Astrocyte (in vitro differentiated cells and primary cell): ENCODE measurements around the gene ZC3H12C.

Source experiments
- CTCF ChIP-seq: IDR thresholded peaks from 2 replicates; pipeline ENCODE4 v1.5.1; 2011; ENCODE audit warnings: low read depth, mild to moderate bottlenecking, inconsistent platforms, low read length, moderate library complexity; ENCODE audit not compliant: insufficient read depth
- EZH2 ChIP-seq: IDR thresholded peaks from 2 replicates; pipeline ENCODE4 v1.6.1; 2012; ENCODE audit warnings: mild to moderate bottlenecking, low read length, inconsistent platforms; ENCODE audit not compliant: insufficient read depth

DNA sequence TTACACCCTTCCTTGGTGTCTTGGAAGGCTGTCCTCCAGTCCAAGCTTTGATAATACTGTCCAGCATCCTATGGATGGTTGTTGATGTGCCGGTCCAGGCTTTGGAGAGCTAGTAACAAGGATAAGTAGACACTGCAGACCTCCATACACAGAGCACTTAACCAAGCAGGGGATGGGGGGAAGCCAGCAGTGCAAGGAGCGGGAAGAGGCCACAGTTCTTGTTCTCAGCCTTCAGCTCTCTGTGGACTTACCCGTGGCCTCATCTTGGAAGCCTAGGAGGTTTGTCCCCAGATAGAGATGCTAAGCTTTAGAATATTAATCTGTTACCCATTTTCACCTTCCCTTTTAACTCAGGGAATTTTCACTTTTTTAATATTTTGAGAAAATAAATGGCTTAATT lies 30.9 kb upstream of the ZC3H12C start:
- TF ChIP-seq CTCF: no peak
- TF ChIP-seq EZH2: no peak
